Skeletal muscle cell (primary cell): ENCODE data around the gene KHDC1.
A peak's percentile ranks its signal among the peaks of the same experiment; 100 is the strongest.
"Not testable (repeated sequence)": the region's sequence is repeated elsewhere in the genome, so short reads cannot be mapped to it uniquely, and the experiment has no call there.

ENCODE experiments used
- DNase-seq: peaks from one replicate; pipeline ENCODE4 v3.0.0-alpha.2; 2010; ENCODE audit warnings: low read depth
- H3K4me3 ChIP-seq: 2 replicates; pipeline ENCODE4 v1.5.1; 2011; ENCODE audit warnings: low read depth, mild to moderate bottlenecking, control low read depth, low read length, moderate library complexity

KHDC1 gene

DNA sequence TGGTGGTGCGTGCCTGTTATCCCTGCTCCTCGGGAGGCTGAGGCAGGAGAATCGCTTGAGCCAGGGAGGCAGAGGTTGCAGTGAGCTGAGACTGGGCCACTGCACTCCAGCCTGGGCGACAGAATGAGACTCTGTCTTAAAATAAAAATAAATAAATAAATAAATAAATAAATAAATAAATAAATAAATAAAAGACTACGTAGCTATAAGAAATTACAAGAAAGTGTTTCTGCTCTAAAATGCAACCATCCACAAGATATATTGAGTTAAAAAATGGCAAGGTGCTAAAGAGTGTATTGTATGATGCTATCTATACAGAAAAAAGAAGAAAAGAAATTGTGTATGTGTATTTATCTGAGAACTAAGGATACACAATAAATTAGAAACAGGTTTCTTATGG lies 8.7 kb downstream of the KHDC1 start:
- DNase-seq, H3K4me3 ChIP-seq: not testable (repeated sequence)

DNA sequence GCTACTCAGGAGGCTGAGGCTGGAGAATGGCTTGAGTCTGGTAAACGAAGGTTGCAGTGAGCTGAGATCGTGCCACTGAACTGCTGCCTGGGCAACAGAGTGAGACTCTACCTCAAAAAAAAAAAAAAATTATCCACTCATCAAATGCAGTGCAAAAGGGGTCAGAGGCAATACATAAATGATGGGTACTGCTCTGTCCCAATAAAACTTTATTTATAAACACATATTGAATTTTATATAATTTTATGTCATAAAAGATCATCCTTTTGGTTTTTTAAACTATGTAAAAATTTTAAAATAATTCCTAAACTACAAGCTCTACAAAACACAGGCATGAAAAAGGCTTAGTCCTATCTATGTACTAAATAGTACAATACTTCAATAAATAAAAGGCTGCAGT lies 10.3 kb downstream of the KHDC1 start:
- DNase-seq, result no peak

GRCh38 chr6:73250016-73250415 lies 13.0 kb downstream of the KHDC1 start:
- DNase-seq, result no peak
- H3K4me3 ChIP-seq, result no peak overlapping the region

More for the DNA sequence above, 10.3 kb downstream of the KHDC1 start:
- H3K4me3 ChIP-seq, result no peak overlapping the region

DNA sequence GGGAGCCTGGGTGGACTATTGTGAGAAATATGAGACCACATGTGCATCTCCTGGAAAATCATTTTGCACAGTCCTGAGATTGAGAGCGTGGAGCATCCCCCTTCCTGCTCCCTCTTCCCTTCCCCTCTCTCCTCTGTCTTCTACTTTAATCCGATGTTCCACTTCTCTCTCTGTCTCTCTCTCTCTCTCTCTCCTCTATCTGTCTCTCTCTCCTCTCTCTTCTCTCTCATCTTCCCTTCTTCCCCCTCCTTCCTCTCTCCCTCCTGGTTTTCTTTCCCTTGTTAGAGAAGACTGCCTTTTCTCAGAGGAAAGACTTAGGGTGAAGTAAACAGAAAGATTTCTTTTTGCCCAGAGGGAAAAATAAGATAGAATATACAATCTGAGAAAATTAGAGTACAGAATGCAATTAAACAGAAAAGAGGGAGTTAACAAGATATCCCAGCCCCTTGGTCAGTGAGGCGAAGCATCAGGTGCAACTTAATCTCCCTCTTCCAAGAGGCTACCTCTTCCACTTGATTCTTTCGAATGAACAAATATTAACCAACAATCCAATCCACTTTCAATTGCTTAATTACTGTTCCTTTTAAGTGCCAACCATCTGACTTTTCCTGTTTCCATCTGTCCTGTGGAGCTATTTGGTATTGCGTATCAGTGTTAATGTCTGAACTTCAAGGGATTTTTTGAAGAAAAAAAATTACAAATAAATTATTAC lies 14.6 kb downstream of the KHDC1 start:
- no peak for DNase-seq

DNA sequence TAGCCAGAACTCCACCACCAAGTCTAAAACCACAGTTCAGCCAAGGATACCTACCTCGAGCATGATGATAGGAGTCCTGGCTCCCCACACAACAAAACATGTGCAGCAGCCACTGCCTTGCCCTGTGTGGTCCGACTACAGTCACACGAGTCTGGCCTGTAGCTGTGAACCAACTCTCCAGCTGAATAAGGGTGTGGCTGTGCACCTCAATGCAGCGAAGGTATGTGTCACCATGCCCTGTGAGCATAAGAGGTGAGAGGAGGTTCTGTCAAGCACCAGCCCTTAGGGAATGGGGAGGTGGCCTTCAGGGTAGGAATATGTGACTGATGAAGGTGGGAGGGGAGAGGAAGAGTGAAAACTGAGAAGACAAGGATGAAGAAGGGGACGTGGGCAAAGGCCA lies 21.0 kb downstream of the KHDC1 start:
- H3K4me3 ChIP-seq, result no peak overlapping the region
- DNase-seq, result no peak

More for the DNA sequence above, 14.6 kb downstream of the KHDC1 start:
- no peak overlapping the region for H3K4me3 ChIP-seq

- DNase-seq, result no peak
- H3K4me3 ChIP-seq, result no peak overlapping the region
Observed at GRCh38 chr6:73240730-73241129, 22.3 kb downstream of the KHDC1 start.

DNA sequence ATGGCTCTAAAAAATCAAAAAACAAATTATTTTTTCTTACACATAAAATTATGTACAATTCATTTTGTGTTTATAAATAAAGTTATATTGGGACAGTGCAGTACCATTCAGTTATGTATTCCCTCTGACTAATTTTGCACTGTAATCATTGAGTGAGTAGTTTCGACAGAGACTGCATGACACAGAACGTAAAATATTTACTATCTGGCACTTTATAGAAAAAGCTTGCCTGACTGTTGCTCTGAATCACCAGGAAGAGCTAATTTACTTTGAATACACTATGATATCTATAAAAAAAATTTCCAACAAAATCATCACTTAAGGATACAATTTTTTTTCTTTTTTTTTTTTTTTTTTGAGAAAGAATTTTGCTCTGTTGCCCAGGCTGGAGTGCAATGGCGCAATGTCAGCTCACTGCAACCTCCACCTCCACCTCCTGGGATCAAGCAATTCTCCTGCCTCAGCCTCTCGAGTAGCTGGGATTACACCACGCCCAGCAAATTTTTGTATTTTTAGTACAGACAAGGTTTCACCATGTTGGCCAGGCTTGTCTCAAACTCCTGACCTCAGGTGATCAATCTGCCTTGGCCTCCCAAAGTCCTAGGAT lies 26.7 kb downstream of the KHDC1 start:
- no peak overlapping the region for H3K4me3 ChIP-seq
- DNase-seq, result peak; percentile 64

GRCh38 chr6:73234733-73235132 lies 28.3 kb downstream of the KHDC1 start:
- DNase-seq, result peak; percentile 56

DNA sequence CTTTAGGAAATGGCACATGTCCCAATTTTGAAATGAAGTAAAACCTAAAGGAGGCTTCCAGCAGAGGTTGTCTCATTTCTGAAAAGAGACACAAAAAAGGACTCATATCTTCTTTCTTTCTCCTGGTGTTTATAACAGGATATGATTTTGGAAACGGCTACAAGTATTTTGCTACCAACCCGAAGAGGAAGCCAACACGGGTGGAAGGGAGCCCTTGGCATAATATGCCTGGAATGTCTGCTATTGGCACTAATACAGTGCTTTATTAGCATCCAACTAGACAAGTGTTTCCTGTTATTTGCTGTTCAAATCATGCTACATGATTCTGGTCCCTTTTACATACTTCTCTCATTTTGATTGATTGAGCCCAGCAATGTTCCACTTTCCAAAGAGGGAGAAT lies 29.0 kb downstream of the KHDC1 start:
- not testable (repeated sequence) for H3K4me3 ChIP-seq, DNase-seq

More at GRCh38 chr6:73234733-73235132, 28.3 kb downstream of the KHDC1 start:
- no peak overlapping the region for H3K4me3 ChIP-seq

DNA sequence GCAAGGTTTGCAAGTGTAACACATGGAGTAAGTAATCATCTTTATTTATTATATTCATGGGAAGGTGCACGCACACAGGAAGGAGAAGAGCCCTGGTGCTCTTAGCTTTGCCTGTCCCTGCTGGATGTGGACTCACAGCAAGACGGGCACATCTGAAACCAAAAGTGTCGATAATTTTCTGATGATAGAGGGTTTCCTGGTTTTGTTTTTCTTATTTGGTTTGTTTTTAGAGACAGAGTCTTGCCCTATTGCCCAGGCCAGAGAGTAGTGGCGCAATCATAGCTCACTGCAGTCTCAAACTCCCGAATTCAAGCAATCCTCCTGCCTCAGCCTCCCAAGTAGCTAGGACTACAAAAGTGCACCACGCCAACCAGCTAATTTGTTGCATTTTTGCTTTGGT lies 29.9 kb downstream of the KHDC1 start:
- no peak for DNase-seq
- H3K4me3 ChIP-seq, result no peak overlapping the region

- DNase-seq, result no peak
- H3K4me3 ChIP-seq, result no peak overlapping the region
Observed at GRCh38 chr6:73231986-73232391, 31.0 kb downstream of the KHDC1 start.

GRCh38 chr6:73227606-73228255 lies 35.3 kb downstream of the KHDC1 start:
- H3K4me3 ChIP-seq, result no peak overlapping the region
- no peak for DNase-seq

GRCh38 chr6:73225396-73225795 lies 37.6 kb downstream of the KHDC1 start, which contains the start of gene KHDC1L:
Gene KHDC1L, minus strand, starts transcription at chr6:73225496. Its CDS starts 88 bp downstream, at chr6:73225408.
- no peak within 1 kb of the TSS for H3K4me3 ChIP-seq
- no peak for DNase-seq

- DNase-seq, result no peak
- no peak overlapping the region for H3K4me3 ChIP-seq
Observed at GRCh38 chr6:73216859-73217258, 46.1 kb downstream of the KHDC1 start.

DNA sequence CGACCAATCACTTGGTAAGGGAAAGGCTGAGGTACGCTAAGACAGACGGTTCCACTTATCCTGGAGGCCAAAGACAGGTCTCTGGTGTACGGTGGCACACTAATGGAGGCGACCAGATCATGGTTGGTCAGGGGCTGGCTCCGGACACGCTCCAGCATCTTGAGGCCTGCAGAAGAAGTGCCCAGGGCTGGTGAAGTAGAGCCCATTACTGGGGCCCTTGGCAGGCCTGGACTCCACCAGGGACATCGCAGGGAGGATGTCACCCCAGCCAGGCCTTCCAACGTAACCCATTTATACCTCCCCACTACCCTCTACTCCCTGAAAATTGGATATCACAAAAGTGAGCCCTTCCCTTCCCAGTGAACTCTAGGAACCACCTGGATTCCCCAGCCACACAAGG lies 53.9 kb downstream of the KHDC1 start:
- H3K4me3 ChIP-seq, result no peak overlapping the region
- DNase-seq, result no peak

DNA sequence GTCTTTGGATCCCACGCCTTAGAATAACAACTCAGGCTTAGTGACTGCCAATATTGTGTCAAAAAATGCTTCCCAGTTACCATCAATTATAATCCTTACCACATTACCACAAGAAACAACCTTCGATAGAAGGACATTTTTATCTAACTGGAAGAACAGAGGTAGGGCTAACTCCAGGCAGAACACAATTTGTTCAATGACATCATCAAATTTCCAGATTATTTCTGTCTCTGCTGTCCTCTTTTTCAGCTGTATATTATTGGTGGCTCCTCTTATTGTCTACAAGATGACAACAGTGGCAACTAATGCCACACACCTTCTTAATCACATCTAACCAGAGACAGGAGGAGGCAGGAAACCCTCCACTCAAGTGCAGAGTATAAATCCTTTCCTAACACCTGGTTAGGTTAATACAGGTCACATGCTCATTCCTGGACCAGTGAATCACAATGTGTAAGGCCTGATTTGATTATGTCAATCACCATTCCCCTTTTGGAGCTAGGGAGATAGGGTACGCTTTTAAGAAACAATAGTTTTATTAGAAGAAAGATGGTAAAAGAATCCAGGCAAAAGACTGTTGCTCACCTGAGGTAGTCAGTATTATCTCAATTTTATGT lies 55.7 kb downstream of the KHDC1 start:
- H3K4me3 ChIP-seq, result no peak overlapping the region
- DNase-seq, result no peak

- no peak for DNase-seq
- no peak overlapping the region for H3K4me3 ChIP-seq
Observed at GRCh38 chr6:73204252-73204651, 58.7 kb downstream of the KHDC1 start.

DNA sequence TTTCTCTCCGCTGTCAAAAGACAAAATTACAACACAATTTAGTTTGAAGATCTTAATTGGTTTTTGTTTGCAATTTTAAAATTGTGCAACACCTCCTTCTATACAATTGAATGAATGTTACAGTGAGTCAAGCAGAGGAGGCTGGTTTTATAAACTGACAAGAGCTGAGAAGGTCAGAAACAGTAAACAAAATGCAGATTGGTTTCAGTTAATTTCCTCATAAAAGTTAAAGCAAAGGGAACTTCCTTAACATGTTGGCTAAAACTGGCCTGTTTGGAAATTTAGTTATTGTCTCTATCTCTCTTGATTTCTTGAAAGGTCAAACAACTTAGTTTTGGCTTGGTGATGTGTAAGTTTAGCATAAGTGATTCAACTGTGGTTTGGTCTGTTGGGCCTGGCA lies 59.9 kb downstream of the KHDC1 start:
- no peak for DNase-seq

DNA sequence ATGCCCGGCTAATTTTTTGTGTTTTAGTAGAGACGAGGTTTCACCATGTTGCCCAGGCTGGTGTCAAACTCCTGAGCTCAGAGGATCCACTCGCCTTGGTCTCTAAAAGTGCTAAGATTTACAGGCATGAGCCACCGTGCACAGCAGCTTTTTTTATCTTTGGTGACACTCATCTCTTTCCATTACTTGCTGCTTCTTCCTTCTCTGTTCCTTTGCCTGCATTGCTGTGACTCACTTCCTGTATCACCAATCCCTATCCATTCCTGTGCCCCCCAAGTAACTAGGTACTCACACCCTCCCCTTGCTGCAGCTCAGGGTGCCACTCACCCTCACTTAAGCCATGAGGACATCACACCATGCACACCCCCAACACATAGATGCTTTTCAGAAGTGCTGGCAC lies 62.3 kb downstream of the KHDC1 start:
- no peak for DNase-seq
- H3K4me3 ChIP-seq, result no peak overlapping the region

More for the DNA sequence above, 59.9 kb downstream of the KHDC1 start:
- H3K4me3 ChIP-seq, result no peak overlapping the region

GRCh38 chr6:73200247-73200646 lies 62.7 kb downstream of the KHDC1 start:
- no peak for DNase-seq
- H3K4me3 ChIP-seq, result no peak overlapping the region
